A673 (cell line): ENCODE data around the gene NAV2. TPM values are rescaled to one million over a fixed set of nuclear protein-coding genes. Genes with fewer than 3 reads are reported as not detected.

Experiments
- BruUV-seq: library from RNA; stranded (reverse); fragments of 400-500 nt; replicated peaks from 2 replicates; lab custom pipeline; 2021; lab: Mats Ljungman, UMichigan
- CTCF ChIA-PET: fragments of 300-600 bp; sonication (Branson Sonifier 250); formaldehyde crosslinking; loops from one replicate; lab custom pipeline; 2022; ENCODE audit warnings: antibody characterized with exemption; lab: Charles Lee
- POLR2A ChIA-PET: fragments of 300-600 bp; sonication (Branson Sonifier 250); formaldehyde crosslinking; loops from one replicate; lab custom pipeline; 2022; ENCODE audit warnings: antibody characterized with exemption; ENCODE audit not compliant: low non-redundant PET; lab: Charles Lee
- DNase-seq: peaks from one replicate; pipeline ENCODE4 v3.0.0-alpha.2; 2015; ENCODE audit warnings: low spot score
- H3K27ac ChIP-seq: fragments of 200-600 bp; sonication (generic); 2 replicates; pipeline ENCODE4 v1.5.1; 2016; ENCODE audit warnings: mixed run types, low read depth, mild to moderate bottlenecking, mixed read lengths, antibody characterized with exemption, low read length; ENCODE audit not compliant: poor library complexity, severe bottlenecking
- H3K27me3 ChIP-seq: fragments of 200-600 bp; sonication (generic); replicated peaks from 2 replicates; pipeline ENCODE4 v1.6.1; 2017; ENCODE audit warnings: mixed run types, low read depth, mild to moderate bottlenecking, mixed read lengths, antibody characterized with exemption, low read length; ENCODE audit not compliant: insufficient read depth, poor library complexity
- H3K36me3 ChIP-seq: fragments of 200-600 bp; sonication (generic); 2 replicates; pipeline ENCODE4 v1.6.1; 2016; ENCODE audit warnings: mixed run types, mild to moderate bottlenecking, mixed read lengths, antibody characterized with exemption, low read length; ENCODE audit not compliant: insufficient read depth, poor library complexity, severe bottlenecking
- H3K4me1 ChIP-seq: fragments of 200-600 bp; sonication (generic); 2 replicates; pipeline ENCODE4 v1.6.1; 2017; ENCODE audit warnings: mixed run types, mild to moderate bottlenecking, mixed read lengths, antibody characterized with exemption, low read length; ENCODE audit not compliant: insufficient read depth, poor library complexity, severe bottlenecking
- H3K4me3 ChIP-seq: fragments of 200-600 bp; sonication (generic); 2 replicates; pipeline ENCODE4 v1.5.1; 2016; ENCODE audit warnings: low read depth, mixed run types, mild to moderate bottlenecking, mixed read lengths, low read length; ENCODE audit not compliant: poor library complexity, severe bottlenecking
- H3K9me3 ChIP-seq: fragments of 200-600 bp; sonication (generic); 2 replicates; pipeline ENCODE4 v1.6.1; 2016; ENCODE audit warnings: mixed run types, low read depth, mild to moderate bottlenecking, mixed read lengths, antibody characterized with exemption, low read length; ENCODE audit not compliant: poor library complexity, severe bottlenecking
- EZH2 ChIP-seq: fragments of 200-600 bp; sonication (generic); IDR thresholded peaks from 2 replicates; pipeline ENCODE4 v1.6.1; 2017; ENCODE audit warnings: borderline replicate concordance, low read depth, mild to moderate bottlenecking, mixed read lengths, antibody characterized with exemption, low read length; ENCODE audit not compliant: poor library complexity, severe bottlenecking
- intact Hi-C: fragments of 100-400 bp; cut with micrococcal nuclease; formaldehyde crosslinking; loops from one replicate; pipeline ENCODE4 v1.10.0; 2022; ENCODE audit not compliant: unreplicated experiment
- total RNA-seq: library from RNA; stranded (reverse); gene quantifications from 2 replicates; pipeline ENCODE4 v1.2.3, GENCODE V29; 2021
- TF ChIP-seq, protein P1 (sequence below): fragments of 300-800, 200-600 bp; sonication (generic); conservative IDR thresholded peaks from 2 replicates; pipeline ENCODE4 v1.5.1; 2017; ENCODE audit warnings: low read depth, mild to moderate bottlenecking, antibody characterized with exemption, low read length, moderate library complexity, mixed read lengths

Gene NAV2
- total RNA-seq, 1 experiment from 2014 or later, result not detected

DNA sequence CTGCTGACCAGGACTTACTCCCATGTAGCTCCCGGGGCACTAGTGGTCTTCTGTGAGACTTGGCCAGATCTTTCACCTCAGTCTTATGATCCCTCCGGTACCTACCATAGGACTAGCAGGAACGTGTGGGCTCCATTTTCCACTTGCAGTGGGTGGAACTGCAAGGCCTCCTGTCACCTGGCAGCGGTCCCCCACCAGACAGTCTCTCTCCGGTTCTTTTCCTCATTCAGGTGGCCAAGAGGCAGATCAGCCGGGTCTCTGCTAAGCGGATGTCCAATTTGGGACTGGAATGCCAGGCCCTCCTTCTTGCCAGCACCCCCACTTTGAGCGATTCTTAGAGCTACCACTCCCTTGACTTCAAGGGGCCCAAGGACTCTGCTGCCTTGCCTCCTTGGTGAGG is 158.9 kb downstream of the NAV2 start:
- no TSS peak for BruUV-seq
- DNase-seq, result no peak
- no peaks in the 10 kb centered on the region for H3K9me3 ChIP-seq
- no peak overlapping the region for H3K4me3 ChIP-seq
- no peaks in the 10 kb centered on the region for H3K4me1 ChIP-seq
- TF ChIP-seq EZH2, result no peak
- TF ChIP-seq, protein P1, sequence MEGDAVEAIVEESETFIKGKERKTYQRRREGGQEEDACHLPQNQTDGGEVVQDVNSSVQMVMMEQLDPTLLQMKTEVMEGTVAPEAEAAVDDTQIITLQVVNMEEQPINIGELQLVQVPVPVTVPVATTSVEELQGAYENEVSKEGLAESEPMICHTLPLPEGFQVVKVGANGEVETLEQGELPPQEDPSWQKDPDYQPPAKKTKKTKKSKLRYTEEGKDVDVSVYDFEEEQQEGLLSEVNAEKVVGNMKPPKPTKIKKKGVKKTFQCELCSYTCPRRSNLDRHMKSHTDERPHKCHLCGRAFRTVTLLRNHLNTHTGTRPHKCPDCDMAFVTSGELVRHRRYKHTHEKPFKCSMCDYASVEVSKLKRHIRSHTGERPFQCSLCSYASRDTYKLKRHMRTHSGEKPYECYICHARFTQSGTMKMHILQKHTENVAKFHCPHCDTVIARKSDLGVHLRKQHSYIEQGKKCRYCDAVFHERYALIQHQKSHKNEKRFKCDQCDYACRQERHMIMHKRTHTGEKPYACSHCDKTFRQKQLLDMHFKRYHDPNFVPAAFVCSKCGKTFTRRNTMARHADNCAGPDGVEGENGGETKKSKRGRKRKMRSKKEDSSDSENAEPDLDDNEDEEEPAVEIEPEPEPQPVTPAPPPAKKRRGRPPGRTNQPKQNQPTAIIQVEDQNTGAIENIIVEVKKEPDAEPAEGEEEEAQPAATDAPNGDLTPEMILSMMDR, result no peak
- CTCF ChIA-PET, result no interaction called here
- no peak overlapping the region for H3K27ac ChIP-seq
- intact Hi-C loops, result no loop called here
- H3K27me3 ChIP-seq, result no peaks in the 10 kb centered on the region
- POLR2A ChIA-PET, result no interaction called here
- no peaks in the 10 kb centered on the region for H3K36me3 ChIP-seq

DNA sequence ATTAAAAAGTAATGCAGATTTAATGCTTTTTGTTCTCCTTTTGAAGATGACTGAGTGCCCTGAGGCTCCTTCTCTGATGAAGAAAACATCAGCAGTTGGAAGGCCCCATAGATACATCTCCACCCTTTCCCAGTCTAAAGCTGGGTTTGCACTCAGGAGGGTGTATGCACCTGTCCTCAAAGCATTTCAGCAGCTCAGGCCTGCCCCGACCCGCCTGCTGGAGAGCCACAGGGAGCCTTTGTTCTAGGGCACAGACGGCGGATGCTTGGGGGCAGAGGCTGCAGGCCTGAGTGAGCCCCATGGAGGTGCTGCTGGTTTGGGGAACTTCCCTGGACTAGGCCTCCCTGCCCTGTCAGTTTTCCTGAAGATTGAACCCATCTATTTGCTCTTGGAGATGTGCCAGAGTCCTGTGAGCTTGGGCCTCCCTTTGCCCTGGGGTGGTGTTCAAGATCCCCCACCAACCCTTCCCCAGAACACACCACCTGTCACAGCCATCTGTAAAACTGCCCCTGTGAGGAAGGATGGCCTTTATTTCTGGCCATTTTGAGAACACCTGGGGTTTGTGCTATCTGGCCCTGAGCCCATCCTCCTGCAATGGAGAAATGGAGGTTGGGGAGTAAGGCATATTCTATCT is 160.0 kb downstream of the NAV2 start:
- Histone ChIP-seq H3K9me3 (no peaks in the 10 kb centered on the region), H3K36me3 (no peaks in the 10 kb centered on the region), H3K27me3 (no peaks in the 10 kb centered on the region), H3K4me1 (no peaks in the 10 kb centered on the region), H3K4me3 (no peak overlapping the region), H3K27ac (no peak overlapping the region)
- intact Hi-C loops, result no loop called here
- ChIA-PET POLR2A (no interaction called here), CTCF (no interaction called here)
- TF ChIP-seq, protein P1, result no peak
- TF ChIP-seq EZH2, result no peak
- no TSS peak for BruUV-seq
- DNase-seq, result no peak

DNA sequence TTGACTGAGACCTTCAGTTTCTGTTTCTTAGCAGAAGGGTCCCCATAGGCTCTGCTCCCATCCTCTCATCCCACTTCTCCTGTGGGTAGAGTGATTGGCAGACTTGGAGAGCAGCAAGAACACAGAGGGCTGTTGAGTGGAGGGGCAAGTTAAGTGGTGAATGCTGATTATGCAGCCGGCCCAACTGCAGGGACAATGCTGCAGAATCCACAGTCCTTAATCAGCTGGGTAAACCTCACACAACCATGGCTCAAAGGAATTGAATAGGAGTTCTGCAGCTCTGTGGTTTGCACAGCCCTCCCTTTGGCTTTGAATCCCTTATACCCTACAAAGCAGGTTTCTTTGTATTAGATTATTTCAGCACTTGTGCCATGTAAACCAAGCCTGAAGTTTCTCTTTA is 161.1 kb downstream of the NAV2 start:
- intact Hi-C loops, result no loop called here
- H3K4me3 ChIP-seq, result no peak overlapping the region
- TF ChIP-seq, protein P1, result no peak
- TF ChIP-seq EZH2, result no peak
- no peaks in the 10 kb centered on the region for H3K36me3 ChIP-seq
- H3K9me3 ChIP-seq, result no peaks in the 10 kb centered on the region
- POLR2A ChIA-PET, result no interaction called here
- H3K27me3 ChIP-seq, result no peaks in the 10 kb centered on the region
- no peak for DNase-seq
- H3K27ac ChIP-seq, result no peak overlapping the region
- H3K4me1 ChIP-seq, result no peaks in the 10 kb centered on the region
- no TSS peak for BruUV-seq
- CTCF ChIA-PET, result no interaction called here
